HepG2 (cell line): Measurements from ENCODE around the gene MOSPD2. TPM values are rescaled to one million over a fixed set of nuclear protein-coding genes. Genes with fewer than 3 reads are reported as not detected.

Experiments
- AGO1 ChIP-seq: fragments of 200-400 bp; formaldehyde crosslinking; IDR thresholded peaks from 2 replicates; pipeline ENCODE4 v1.6.1; 2017; ENCODE audit warnings: mild to moderate bottlenecking, low read depth, low read length, moderate library complexity; ENCODE audit not compliant: poor library complexity, severe bottlenecking
- BORCS8-MEF2B ChIP-seq: sonication (generic); formaldehyde crosslinking; IDR thresholded peaks from 2 replicates; pipeline ENCODE4 v1.8.0; 2022; ENCODE audit warnings: mild to moderate bottlenecking, missing genetic modification reagents
- CBFB ChIP-seq: sonication (generic); formaldehyde crosslinking; IDR thresholded peaks from 2 replicates; pipeline ENCODE4 v1.4.0; 2020; ENCODE audit warnings: missing genetic modification reagents
- CEBPB ChIP-seq: IDR thresholded peaks from 2 replicates; pipeline ENCODE4 v1.6.1; 2011; ENCODE audit warnings: low read depth, low read length, improper control_type of control experiment, borderline replicate concordance
- EEA1 ChIP-seq: sonication (generic); formaldehyde crosslinking; IDR thresholded peaks from 2 replicates; pipeline ENCODE4 v1.5.1; 2020; ENCODE audit warnings: mild to moderate bottlenecking, missing genetic modification reagents, borderline replicate concordance
- EED ChIP-seq: sonication (generic); formaldehyde crosslinking; IDR thresholded peaks from 2 replicates; pipeline ENCODE4 v1.5.0; 2020; ENCODE audit warnings: mild to moderate bottlenecking, missing genetic modification reagents
- FIP1L1 ChIP-seq: fragments of 200-400 bp; formaldehyde crosslinking; IDR thresholded peaks from 2 replicates; pipeline ENCODE4 v1.6.1; 2018; ENCODE audit warnings: low read depth, mild to moderate bottlenecking, low read length, moderate library complexity, borderline replicate concordance; ENCODE audit not compliant: insufficient read depth
- FOXK1 ChIP-seq: sonication (generic); formaldehyde crosslinking; IDR thresholded peaks from 2 replicates; pipeline ENCODE4 v1.4.0; 2020; ENCODE audit warnings: low read depth, missing genetic modification reagents, borderline replicate concordance
- HNRNPLL ChIP-seq: fragments of 200-400 bp; formaldehyde crosslinking; IDR thresholded peaks from 2 replicates; pipeline ENCODE4 v1.6.1; 2017; ENCODE audit warnings: mild to moderate bottlenecking, low read depth, low read length; ENCODE audit not compliant: poor library complexity, severe bottlenecking
- IRX3 ChIP-seq: sonication (generic); formaldehyde crosslinking; IDR thresholded peaks from 2 replicates; pipeline ENCODE4 v1.8.1; 2023; ENCODE audit warnings: mild to moderate bottlenecking, low read depth, missing genetic modification reagents, borderline replicate concordance
- MAFF ChIP-seq: IDR thresholded peaks from 2 replicates; pipeline ENCODE4 v1.6.1; 2011; ENCODE audit warnings: low read depth, low read length, improper control_type of control experiment
- MED1 ChIP-seq: sonication (generic); formaldehyde crosslinking; IDR thresholded peaks from 2 replicates; pipeline ENCODE4 v1.4.0; 2020; ENCODE audit warnings: missing genetic modification reagents
- MTA3 ChIP-seq: sonication (generic); formaldehyde crosslinking; IDR thresholded peaks from 2 replicates; pipeline ENCODE4 v1.4.0; 2020; ENCODE audit warnings: missing genetic modification reagents
- NR1H2 ChIP-seq: sonication (generic); formaldehyde crosslinking; IDR thresholded peaks from 2 replicates; pipeline ENCODE4 v1.8.1; 2022; ENCODE audit warnings: low read depth, missing genetic modification reagents, borderline replicate concordance
- RXRB ChIP-seq: IDR thresholded peaks from 2 replicates; pipeline ENCODE4 v1.6.1; 2016; ENCODE audit warnings: borderline replicate concordance, missing genetic modification reagents, missing compliant biosample characterization
- SMARCE1 ChIP-seq: fragments of 450-650 bp; IDR thresholded peaks from 2 replicates; pipeline ENCODE4 v1.6.1; 2017; ENCODE audit warnings: borderline replicate concordance
- ZBTB20 ChIP-seq: sonication (generic); formaldehyde crosslinking; IDR thresholded peaks from 2 replicates; pipeline ENCODE4 v1.8.1; 2023; ENCODE audit warnings: missing genetic modification reagents, low read depth, mild to moderate bottlenecking, borderline replicate concordance
- ZNF263 ChIP-seq: sonication (generic); formaldehyde crosslinking; IDR thresholded peaks from 2 replicates; pipeline ENCODE4 v1.4.0; 2020; ENCODE audit warnings: missing genetic modification reagents
- ZNF282 ChIP-seq: fragments of 450-650 bp; IDR thresholded peaks from 2 replicates; pipeline ENCODE4 v1.6.1; 2018; ENCODE audit not compliant: partially characterized antibody
- ZNF333 ChIP-seq: sonication (generic); formaldehyde crosslinking; IDR thresholded peaks from 2 replicates; pipeline ENCODE4 v1.4.0; 2020; ENCODE audit warnings: mild to moderate bottlenecking, missing genetic modification reagents, borderline replicate concordance
- ZNF367 ChIP-seq: sonication (generic); formaldehyde crosslinking; IDR thresholded peaks from 2 replicates; pipeline ENCODE4 v1.4.0; 2020; ENCODE audit warnings: missing genetic modification reagents, borderline replicate concordance
- ZNF546 ChIP-seq: sonication (generic); formaldehyde crosslinking; conservative IDR thresholded peaks from 2 replicates; pipeline ENCODE4 v1.8.1; 2023; ENCODE audit warnings: mild to moderate bottlenecking, missing genetic modification reagents
- ZNF615 ChIP-seq: sonication (generic); formaldehyde crosslinking; IDR thresholded peaks from 2 replicates; pipeline ENCODE4 v1.5.0; 2020; ENCODE audit warnings: mild to moderate bottlenecking, missing genetic modification reagents, borderline replicate concordance
- ZNF772 ChIP-seq: sonication (generic); formaldehyde crosslinking; IDR thresholded peaks from 2 replicates; pipeline ENCODE4 v1.5.0; 2020; ENCODE audit warnings: mild to moderate bottlenecking, missing genetic modification reagents
- ZNF788 ChIP-seq: sonication (generic); formaldehyde crosslinking; IDR thresholded peaks from 2 replicates; pipeline ENCODE4 v1.5.0; 2020; ENCODE audit warnings: mild to moderate bottlenecking, missing genetic modification reagents, borderline replicate concordance
- ZNF841 ChIP-seq: sonication (generic); formaldehyde crosslinking; IDR thresholded peaks from 2 replicates; pipeline ENCODE4 v1.8.1; 2023; ENCODE audit warnings: missing genetic modification reagents, borderline replicate concordance
- ZSCAN20 ChIP-seq: sonication (generic); formaldehyde crosslinking; IDR thresholded peaks from 2 replicates; pipeline ENCODE4 v1.4.0; 2020; ENCODE audit warnings: missing genetic modification reagents, mild to moderate bottlenecking, borderline replicate concordance
- polyA plus RNA-seq, 8 experiments: library from polyadenylated mRNA; depleted of rRNA in 3 of 8; stranded (reverse) in 7 of 8; unstranded in 1 of 8; fragments of >200 nt; fragmentation: Illumina TruSeq in 4 of 8; extraction: Trizol in 4 of 8; gene quantifications; 2 replicates each; pipeline versions ENCODE4 v1.2.1 to v1.2.3, GENCODE V29; 2011 to 2016; ENCODE audit warnings: low read depth in 4 of 8, missing spikeins in 1 of 8, mixed read lengths in 1 of 8; ENCODE audit not compliant: insufficient read depth in 1 of 8
- total RNA-seq, 5 experiments: library from RNA; depleted of rRNA; stranded (reverse); fragments of >200 nt; fragmentation: Illumina TruSeq; extraction: Trizol; gene quantifications; 2 replicates each; pipeline ENCODE4 v1.2.3, GENCODE V29; 2016; ENCODE audit warnings: low read depth in 1 of 5
- TF ChIP-seq, protein P1 (sequence below): sonication (generic); formaldehyde crosslinking; IDR thresholded peaks from 2 replicates; pipeline ENCODE4 v1.5.1; 2020; ENCODE audit warnings: mild to moderate bottlenecking, missing genetic modification reagents, moderate library complexity
- TF ChIP-seq, protein P2 (sequence below): IDR thresholded peaks from 2 replicates; pipeline ENCODE4 v1.6.1; 2016; ENCODE audit warnings: missing biosample characterization, missing genetic modification reagents, low read depth

The MOSPD2 gene
- total and polyA plus RNA-seq, 2 of the 13 experiments (the other 11 are each of a cell fraction or from before 2014, with no cell fraction given), result 4.8 to 7.0 TPM

- TF ChIP-seq ZNF282 (no peak), HNRNPLL (peak; percentile 75), ZNF841 (CRISPR knock-in tag) (no peak), RXRB (CRISPR knock-in tag) (no peak), NR1H2 (CRISPR knock-in tag) (no peak), CBFB (CRISPR knock-in tag) (no peak), MTA3 (CRISPR knock-in tag) (no peak), FOXK1 (CRISPR knock-in tag) (no peak), ZNF367 (CRISPR knock-in tag) (no peak), ZSCAN20 (CRISPR knock-in tag) (no peak), IRX3 (CRISPR knock-in tag) (0 out of 2 replicates have a peak, but pooled peaks have one; percentile 48), EED (CRISPR knock-in tag) (no peak), ZNF772 (CRISPR knock-in tag) (no peak), AGO1 (no peak), MED1 (CRISPR knock-in tag) (0 out of 2 replicates have a peak, but pooled peaks have one; percentile 27), FIP1L1 (no peak), MAFF (no peak), ZNF788 (peak; percentile 20; the same call in 1 of the 2 replicates), BORCS8-MEF2B (peak; percentile 76), ZBTB20 (CRISPR knock-in tag) (no peak), ZNF615 (CRISPR knock-in tag) (no peak), CEBPB (peak; percentile 80; the same call in 1 of the 2 replicates), ZNF546 (CRISPR knock-in tag) (no peak), ZNF263 (CRISPR knock-in tag) (no peak), ZNF333 (CRISPR knock-in tag) (no peak), SMARCE1 (no peak), EEA1 (no peak)
- TF ChIP-seq, protein P1, sequence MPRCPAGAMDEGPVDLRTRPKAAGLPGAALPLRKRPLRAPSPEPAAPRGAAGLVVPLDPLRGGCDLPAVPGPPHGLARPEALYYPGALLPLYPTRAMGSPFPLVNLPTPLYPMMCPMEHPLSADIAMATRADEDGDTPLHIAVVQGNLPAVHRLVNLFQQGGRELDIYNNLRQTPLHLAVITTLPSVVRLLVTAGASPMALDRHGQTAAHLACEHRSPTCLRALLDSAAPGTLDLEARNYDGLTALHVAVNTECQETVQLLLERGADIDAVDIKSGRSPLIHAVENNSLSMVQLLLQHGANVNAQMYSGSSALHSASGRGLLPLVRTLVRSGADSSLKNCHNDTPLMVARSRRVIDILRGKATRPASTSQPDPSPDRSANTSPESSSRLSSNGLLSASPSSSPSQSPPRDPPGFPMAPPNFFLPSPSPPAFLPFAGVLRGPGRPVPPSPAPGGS (CRISPR knock-in tag), result no peak
- TF ChIP-seq, protein P2, sequence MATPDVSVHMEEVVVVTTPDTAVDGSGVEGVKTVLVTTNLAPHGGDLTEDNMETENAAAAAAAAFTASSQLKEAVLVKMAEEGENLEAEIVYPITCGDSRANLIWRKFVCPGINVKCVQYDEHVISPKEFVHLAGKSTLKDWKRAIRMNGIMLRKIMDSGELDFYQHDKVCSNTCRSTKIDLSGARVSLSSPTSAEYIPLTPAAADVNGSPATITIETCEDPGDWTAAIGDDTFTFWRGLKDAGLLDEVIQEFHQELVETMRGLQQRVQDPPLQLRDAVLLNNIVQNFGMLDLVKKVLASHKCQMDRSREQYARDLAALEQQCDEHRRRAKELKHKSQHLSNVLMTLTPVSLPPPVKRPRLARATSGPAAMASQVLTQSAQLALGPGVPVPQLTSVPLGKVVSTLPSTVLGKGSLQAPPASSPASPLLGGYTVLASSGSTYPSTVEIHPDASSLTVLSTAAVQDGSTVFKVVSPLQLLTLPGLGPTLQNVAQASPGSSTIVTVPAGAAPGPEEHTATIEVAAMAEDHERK (CRISPR knock-in tag), result peak; percentile 53; the same call in 1 of the 2 replicates
Measured at GRCh38 chrX:14872851-14873675, at the start of gene MOSPD2, which contains the start of gene FANCB (continued).
